GM23338 (cell line): Measurements from ENCODE around the gene SS18. TPM values are rescaled to one million over a fixed set of nuclear protein-coding genes. Genes with fewer than 3 reads are reported as not detected.

Experiments
- ATAC-seq: fragments of 200-7000 bp; cut with Tn5 transposase; 3 replicates; pipeline ENCODE4 v1.9.1; 2020
- DNase-seq: peaks from one replicate; pipeline ENCODE4 v3.0.0-alpha.2; 2015; ENCODE audit warnings: low spot score
- H2AFZ ChIP-seq: fragments of 200-600 bp; sonication (generic); 2 replicates; pipeline ENCODE4 v1.8.0; 2016; ENCODE audit warnings: antibody characterized with exemption, mild to moderate bottlenecking, moderate library complexity
- H3F3A ChIP-seq: fragments of 200-600 bp; sonication (generic); replicated peaks from 2 replicates; pipeline ENCODE4 v1.8.0; 2017; ENCODE audit warnings: antibody characterized with exemption, mixed run types, low read depth
- H3K27ac ChIP-seq: fragments of 200-600 bp; sonication (generic); 2 replicates; pipeline ENCODE4 v1.6.1; 2016; ENCODE audit warnings: low read depth
- H3K27me3 ChIP-seq: fragments of 200-600 bp; sonication (generic); 2 replicates; pipeline ENCODE4 v1.8.0; 2016; ENCODE audit warnings: mild to moderate bottlenecking, mixed run types, moderate library complexity; ENCODE audit not compliant: insufficient read depth
- H3K36me3 ChIP-seq: fragments of 200-600 bp; sonication (generic); 2 replicates; pipeline ENCODE4 v1.8.0; 2016; ENCODE audit warnings: mild to moderate bottlenecking; ENCODE audit not compliant: insufficient read depth
- H3K4me1 ChIP-seq: fragments of 200-600 bp; sonication (generic); 2 replicates; pipeline ENCODE4 v1.8.0; 2016; ENCODE audit warnings: mild to moderate bottlenecking, moderate library complexity; ENCODE audit not compliant: insufficient read depth
- H3K4me2 ChIP-seq: fragments of 200-600 bp; sonication (generic); 2 replicates; pipeline ENCODE4 v1.7.1; 2017; ENCODE audit warnings: mixed run types
- H3K4me3 ChIP-seq: fragments of 200-600 bp; sonication (generic); 2 replicates; pipeline ENCODE4 v1.6.1; 2016; ENCODE audit warnings: mixed run types
- H3K79me2 ChIP-seq: fragments of 200-600 bp; sonication (generic); replicated peaks from 2 replicates; pipeline ENCODE4 v1.8.0; 2017; ENCODE audit warnings: mild to moderate bottlenecking; ENCODE audit not compliant: insufficient read depth
- H3K9me2 ChIP-seq: fragments of 200-600 bp; sonication (generic); 2 replicates; pipeline ENCODE4 v1.8.0; 2017; ENCODE audit not compliant: insufficient read depth
- H4K20me1 ChIP-seq: fragments of 200-600 bp; sonication (generic); replicated peaks from 2 replicates; pipeline ENCODE4 v1.8.0; 2017; ENCODE audit warnings: mild to moderate bottlenecking; ENCODE audit not compliant: insufficient read depth
- H3K27ac Mint-ChIP-seq: 2 replicates; pipeline ENCODE4 v1.8.0; 2020; ENCODE audit warnings: inconsistent platforms, mild to moderate bottlenecking, moderate library complexity, mixed read lengths
- H3K27me3 Mint-ChIP-seq: 3 replicates; pipeline ENCODE4 v1.8.0; 2022; ENCODE audit warnings: low read depth, mild to moderate bottlenecking, moderate library complexity, mixed read lengths, inconsistent platforms; ENCODE audit not compliant: insufficient read depth, poor library complexity
- H3K36me3 Mint-ChIP-seq: 3 replicates; pipeline ENCODE4 v1.8.0; 2021; ENCODE audit warnings: low read depth, mild to moderate bottlenecking, inconsistent platforms, moderate library complexity, mixed read lengths
- H3K4me1 Mint-ChIP-seq: 3 replicates; pipeline ENCODE4 v1.8.0; 2020; ENCODE audit warnings: mild to moderate bottlenecking, inconsistent platforms, mixed read lengths
- H3K4me3 Mint-ChIP-seq: 3 replicates; pipeline ENCODE4 v1.8.0; 2021; ENCODE audit warnings: moderate library complexity, mild to moderate bottlenecking, inconsistent platforms, mixed read lengths
- H3K9me3 Mint-ChIP-seq: 3 replicates; pipeline ENCODE4 v1.8.0; 2020; ENCODE audit warnings: moderate library complexity, mild to moderate bottlenecking, inconsistent platforms, mixed read lengths
- POLR2AphosphoS5 ChIP-seq: IDR thresholded peaks from 2 replicates; pipeline ENCODE4 v1.6.1; 2016; ENCODE audit warnings: antibody characterized with exemption, low read depth
- STAT1 ChIP-seq: IDR thresholded peaks from one replicate; pipeline ENCODE4 v1.6.1; 2016; ENCODE audit warnings: antibody characterized with exemption; ENCODE audit not compliant: unreplicated experiment
- ZNF114 ChIP-seq: fragments of 250-450 bp; sonication (Bioruptor Pico); IDR thresholded peaks from 2 replicates; pipeline ENCODE4 v1.5.0; 2020; ENCODE audit warnings: mild to moderate bottlenecking, moderate library complexity
- ZNF331 ChIP-seq: fragments of 250-450 bp; sonication (Bioruptor Pico); IDR thresholded peaks from 2 replicates; pipeline ENCODE4 v1.5.0; 2020; ENCODE audit warnings: low read depth, mild to moderate bottlenecking, moderate library complexity
- ZNF462 ChIP-seq: fragments of 250-450 bp; sonication (Bioruptor Pico); IDR thresholded peaks from 2 replicates; pipeline ENCODE4 v1.5.0; 2020; ENCODE audit warnings: mild to moderate bottlenecking, moderate library complexity
- polyA plus RNA-seq: library from polyadenylated mRNA; unstranded; fragments of >200 nt; fragmentation: Nextera tagmentation; extraction: Ambion mirVana; gene quantifications from 2 replicates; pipeline ENCODE4 v1.2.1, GENCODE V29; 2016
- total RNA-seq: library from RNA; depleted of rRNA; stranded (reverse); fragments of >200 nt; shearing (Covaris generic); gene quantifications from 2 replicates; pipeline ENCODE4 v1.2.3, GENCODE V29; 2014
- TF ChIP-seq, protein P1 (sequence below): IDR thresholded peaks from one replicate; pipeline ENCODE4 v1.6.1; 2018; ENCODE audit warnings: antibody characterized with exemption; ENCODE audit not compliant: unreplicated experiment

SS18 gene
- total and polyA plus RNA-seq, 2 experiments from 2014 or later, result 41.3 to 148 TPM

- Mint-ChIP-seq H3K36me3 (no peaks in the 10 kb centered on the region; the same call in 2 of the 3 replicates), H3K4me3 (no peak overlapping the region), H3K4me1 (no peaks in the 10 kb centered on the region), H3K27ac (no peak overlapping the region), H3K27me3 (no peaks in the 10 kb centered on the region), H3K9me3 (peaks cover 10% of the 10 kb centered on the region)
- 0 out of 2 replicates have a peak, but pooled peaks cover 3% of the 10 kb centered on the region for H3K4me1 ChIP-seq
- H3F3A ChIP-seq, result no peaks in the 10 kb centered on the region
- no peaks in the 10 kb centered on the region for H3K27me3 ChIP-seq
- no peak overlapping the region for H3K4me3 ChIP-seq
- H3K27ac ChIP-seq, result no peak overlapping the region
- no peaks in the 10 kb centered on the region for H3K79me2 ChIP-seq
- H3K4me2 ChIP-seq, result no peak overlapping the region
- H3K9me2 ChIP-seq, result no peaks in the 10 kb centered on the region
- H4K20me1 ChIP-seq, result no peaks in the 10 kb centered on the region
- ATAC-seq (no peak), DNase-seq (no peak)
- H2AFZ ChIP-seq, result no peak overlapping the region
- H3K36me3 ChIP-seq, result no peaks in the 10 kb centered on the region
- TF ChIP-seq ZNF114, result no peak
Measured at GRCh38 chr18:26003356-26003755, 87.1 kb downstream of the SS18 start.

- ATAC-seq (no peak), DNase-seq (no peak)
- H3K27ac ChIP-seq, result no peak overlapping the region
- no peak for TF ChIP-seq STAT1
- TF ChIP-seq, protein P1, sequence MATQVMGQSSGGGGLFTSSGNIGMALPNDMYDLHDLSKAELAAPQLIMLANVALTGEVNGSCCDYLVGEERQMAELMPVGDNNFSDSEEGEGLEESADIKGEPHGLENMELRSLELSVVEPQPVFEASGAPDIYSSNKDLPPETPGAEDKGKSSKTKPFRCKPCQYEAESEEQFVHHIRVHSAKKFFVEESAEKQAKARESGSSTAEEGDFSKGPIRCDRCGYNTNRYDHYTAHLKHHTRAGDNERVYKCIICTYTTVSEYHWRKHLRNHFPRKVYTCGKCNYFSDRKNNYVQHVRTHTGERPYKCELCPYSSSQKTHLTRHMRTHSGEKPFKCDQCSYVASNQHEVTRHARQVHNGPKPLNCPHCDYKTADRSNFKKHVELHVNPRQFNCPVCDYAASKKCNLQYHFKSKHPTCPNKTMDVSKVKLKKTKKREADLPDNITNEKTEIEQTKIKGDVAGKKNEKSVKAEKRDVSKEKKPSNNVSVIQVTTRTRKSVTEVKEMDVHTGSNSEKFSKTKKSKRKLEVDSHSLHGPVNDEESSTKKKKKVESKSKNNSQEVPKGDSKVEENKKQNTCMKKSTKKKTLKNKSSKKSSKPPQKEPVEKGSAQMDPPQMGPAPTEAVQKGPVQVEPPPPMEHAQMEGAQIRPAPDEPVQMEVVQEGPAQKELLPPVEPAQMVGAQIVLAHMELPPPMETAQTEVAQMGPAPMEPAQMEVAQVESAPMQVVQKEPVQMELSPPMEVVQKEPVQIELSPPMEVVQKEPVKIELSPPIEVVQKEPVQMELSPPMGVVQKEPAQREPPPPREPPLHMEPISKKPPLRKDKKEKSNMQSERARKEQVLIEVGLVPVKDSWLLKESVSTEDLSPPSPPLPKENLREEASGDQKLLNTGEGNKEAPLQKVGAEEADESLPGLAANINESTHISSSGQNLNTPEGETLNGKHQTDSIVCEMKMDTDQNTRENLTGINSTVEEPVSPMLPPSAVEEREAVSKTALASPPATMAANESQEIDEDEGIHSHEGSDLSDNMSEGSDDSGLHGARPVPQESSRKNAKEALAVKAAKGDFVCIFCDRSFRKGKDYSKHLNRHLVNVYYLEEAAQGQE, result no peak
- no peak for TF ChIP-seq POLR2AphosphoS5
- TF ChIP-seq ZNF462 (CRISPR knock-in tag), result no peak
- no peak for TF ChIP-seq ZNF331
- H3K4me3 Mint-ChIP-seq, result no peak overlapping the region
- H3K4me2 ChIP-seq, result no peak overlapping the region
- no peaks in the 10 kb centered on the region for H3K36me3 ChIP-seq
- H3K36me3 Mint-ChIP-seq, result no peaks in the 10 kb centered on the region; the same call in 2 of the 3 replicates
- 0 out of 2 replicates have a peak, but pooled peaks cover 2% of the 10 kb centered on the region for H3K4me1 ChIP-seq
- H3K9me3 Mint-ChIP-seq, result peaks cover 10% of the 10 kb centered on the region
- no peaks in the 10 kb centered on the region for H3K27me3 Mint-ChIP-seq
- H3K4me1 Mint-ChIP-seq, result no peaks in the 10 kb centered on the region
- no peaks in the 10 kb centered on the region for H3K79me2 ChIP-seq
- no peaks in the 10 kb centered on the region for H3F3A ChIP-seq
- H4K20me1 ChIP-seq, result no peaks in the 10 kb centered on the region
- no peaks in the 10 kb centered on the region for H3K9me2 ChIP-seq
- no peak overlapping the region for H3K4me3 ChIP-seq
- no peak overlapping the region for H3K27ac Mint-ChIP-seq
- no peaks in the 10 kb centered on the region for H3K27me3 ChIP-seq
- H2AFZ ChIP-seq, result no peak overlapping the region
Measured at GRCh38 chr18:26002375-26002910, 88.0 kb downstream of the SS18 start.
